H1 (cell line): ENCODE results near the gene DYDC1. TPM values are rescaled to one million over a fixed set of nuclear protein-coding genes. Genes with fewer than 3 reads are reported as not detected.

Experiments used
- CTCF ChIA-PET: fragments of 300-600 bp; sonication (Branson Sonifier 250); formaldehyde crosslinking; loops from one replicate; lab custom pipeline; 2021; ENCODE audit not compliant: partially characterized antibody; lab: Charles Lee
- POLR2A ChIA-PET: fragments of 300-600 bp; sonication (Branson Sonifier 250); formaldehyde crosslinking; loops from one replicate; lab custom pipeline; 2021; ENCODE audit warnings: inconsistent platforms; ENCODE audit not compliant: partially characterized antibody; lab: Charles Lee
- DNase-seq, 2 experiments: peaks; one replicate each; pipeline versions ENCODE4 v3.0.0 to v3.0.0-alpha.2; 2010 to 2022; ENCODE audit warnings: low spot score in 2 of 2, low read depth in 1 of 2, mixed read lengths in 1 of 2
- FAIRE-seq: peaks from 2 replicates; lab custom pipeline; 2011; peaks lifted over from hg19 to GRCh38; lab: Jason Lieb, UNC
- H2AFZ ChIP-seq: 2 replicates; pipeline ENCODE4 v1.8.1; 2012; ENCODE audit warnings: low read length, inconsistent platforms
- H2AK5ac ChIP-seq: 2 replicates; pipeline ENCODE4 v1.6.1; 2013; ENCODE audit warnings: low read depth, low read length
- H2BK120ac ChIP-seq: replicated peaks from 2 replicates; pipeline ENCODE3; 2013; ENCODE audit warnings: low read depth, low read length, inconsistent platforms
- H2BK12ac ChIP-seq: 2 replicates; pipeline ENCODE4 v1.6.1; 2013; ENCODE audit warnings: low read depth, low read length
- H2BK15ac ChIP-seq: 2 replicates; pipeline ENCODE4 v1.6.1; 2013; ENCODE audit warnings: low read length
- H2BK20ac ChIP-seq: 2 replicates; pipeline ENCODE4 v1.6.1; 2013; ENCODE audit warnings: low read length
- H2BK5ac ChIP-seq: 2 replicates; pipeline ENCODE4 v1.6.1; 2013; ENCODE audit warnings: low read depth, low read length
- H3K14ac ChIP-seq: 2 replicates; pipeline ENCODE4 v1.6.1; 2013; ENCODE audit warnings: inconsistent platforms; ENCODE audit not compliant: insufficient read length
- H3K18ac ChIP-seq: 2 replicates; pipeline ENCODE4 v1.6.1; 2013; ENCODE audit warnings: low read length; ENCODE audit errors: extremely low read depth
- H3K23ac ChIP-seq: 2 replicates; pipeline ENCODE4 v1.6.1; 2013; ENCODE audit warnings: inconsistent platforms; ENCODE audit not compliant: insufficient read length
- H3K23me2 ChIP-seq: 2 replicates; pipeline ENCODE4 v1.6.1; 2013; ENCODE audit warnings: low read depth, low read length
- H3K27ac ChIP-seq: 2 replicates; pipeline ENCODE4 v1.6.1; 2011; ENCODE audit warnings: low read depth, low read length, inconsistent platforms
- H3K27me3 ChIP-seq, 4 experiments: replicated peaks in 1 of 4; 1 replicate in 1 of 4; 2 replicates in 3 of 4; pipeline versions ENCODE4 v1.6.1 to v1.8.1; 2011 to 2013; ENCODE audit warnings: low read length in 3 of 4, mild to moderate bottlenecking in 3 of 4, inconsistent platforms in 2 of 4, mixed read lengths in 2 of 4, moderate library complexity in 1 of 4; ENCODE audit not compliant: control insufficient read depth in 3 of 4, insufficient read depth in 3 of 4; ENCODE audit errors: extremely low read depth in 1 of 4
- H3K36me3 ChIP-seq, 4 experiments: 2 replicates each; pipeline versions ENCODE4 v1.6.1 to v1.8.1; 2011 to 2013; ENCODE audit warnings: mild to moderate bottlenecking in 4 of 4, low read length in 3 of 4, moderate library complexity in 2 of 4, control low read depth in 1 of 4, inconsistent platforms in 1 of 4; ENCODE audit not compliant: insufficient read depth in 4 of 4, control insufficient read depth in 2 of 4
- H3K4ac ChIP-seq: replicated peaks from 2 replicates; pipeline ENCODE3; 2013; ENCODE audit warnings: low read length, low read depth, mixed read lengths, inconsistent platforms; ENCODE audit not compliant: insufficient read length
- H3K4me1 ChIP-seq, 4 experiments: replicated peaks in 1 of 4; 1 replicate in 1 of 4; 2 replicates in 3 of 4; pipeline versions ENCODE4 v1.6.1 to v1.8.1; 2011 to 2013; ENCODE audit warnings: low read length in 3 of 4, inconsistent platforms in 2 of 4, mixed read lengths in 1 of 4; ENCODE audit not compliant: insufficient read depth in 4 of 4, control insufficient read depth in 3 of 4
- H3K4me2 ChIP-seq, 2 experiments: 2 replicates each; pipeline versions ENCODE4 v1.6.1 to v1.8.1; 2011 to 2013; ENCODE audit warnings: low read depth in 2 of 2, low read length in 2 of 2, control low read depth in 1 of 2, inconsistent platforms in 1 of 2, mild to moderate bottlenecking in 1 of 2; ENCODE audit not compliant: insufficient read depth in 1 of 2
- H3K4me3 ChIP-seq, 4 experiments: fragments of 200-600, 300-600 bp in 1 of 4; sonication (generic), shearing (Covaris generic), sonication (Bioruptor Twin) in 1 of 4; 2 replicates each; pipeline versions ENCODE4 v1.5.1 to v1.8.1; 2011 to 2016; ENCODE audit warnings: low read length in 4 of 4, low read depth in 3 of 4, control low read depth in 2 of 4, inconsistent platforms in 2 of 4, mild to moderate bottlenecking in 2 of 4, mixed read lengths in 1 of 4, moderate library complexity in 1 of 4; ENCODE audit not compliant: insufficient read depth in 2 of 4; ENCODE audit errors: extremely low read depth in 1 of 4
- H3K56ac ChIP-seq: replicated peaks from 2 replicates; pipeline ENCODE3; 2013; ENCODE audit warnings: low read depth, mild to moderate bottlenecking, mixed read lengths, low read length, inconsistent platforms; ENCODE audit not compliant: insufficient read length
- H3K79me1 ChIP-seq: 2 replicates; pipeline ENCODE4 v1.6.1; 2013; ENCODE audit warnings: low read depth, low read length, control low read depth
- H3K79me2 ChIP-seq, 2 experiments: 2 replicates each; pipeline versions ENCODE4 v1.6.1 to v1.8.1; 2012 to 2013; ENCODE audit warnings: low read length in 2 of 2, mild to moderate bottlenecking in 2 of 2, inconsistent platforms in 1 of 2; ENCODE audit not compliant: insufficient read depth in 2 of 2, control insufficient read depth in 1 of 2
- H3K9ac ChIP-seq, 4 experiments: replicated peaks in 1 of 4; 1 replicate in 1 of 4; 2 replicates in 3 of 4; pipeline versions ENCODE4 v1.6.1 to v1.8.1; 2011 to 2013; ENCODE audit warnings: low read depth in 3 of 4, low read length in 3 of 4, control low read depth in 2 of 4, mild to moderate bottlenecking in 2 of 4, moderate library complexity in 2 of 4, inconsistent platforms in 1 of 4; ENCODE audit errors: extremely low read depth in 1 of 4
- H3K9me3 ChIP-seq, 2 experiments: 2 replicates each; pipeline versions ENCODE4 v1.6.1 to v1.8.1; 2012 to 2013; ENCODE audit warnings: mild to moderate bottlenecking in 2 of 2, moderate library complexity in 2 of 2, control low read depth in 1 of 2, inconsistent platforms in 1 of 2, low read depth in 1 of 2, low read length in 1 of 2, mixed read lengths in 1 of 2; ENCODE audit not compliant: insufficient read depth in 2 of 2
- H4K20me1 ChIP-seq, 2 experiments: replicated peaks in 1 of 2; 2 replicates each; pipeline versions ENCODE3 to v1.8.1; 2011 to 2013; ENCODE audit warnings: inconsistent platforms in 2 of 2, low read length in 2 of 2, mild to moderate bottlenecking in 1 of 2; ENCODE audit not compliant: insufficient read depth in 2 of 2, control insufficient read depth in 1 of 2
- H4K5ac ChIP-seq: 2 replicates; pipeline ENCODE4 v1.6.1; 2013; ENCODE audit warnings: low read length, low read depth, mixed read lengths, inconsistent platforms; ENCODE audit not compliant: insufficient read length
- H4K8ac ChIP-seq: 2 replicates; pipeline ENCODE4 v1.8.0; 2013; ENCODE audit warnings: mild to moderate bottlenecking, moderate library complexity, low read length, inconsistent platforms; ENCODE audit not compliant: insufficient read depth; ENCODE audit errors: extremely low read depth
- H4K91ac ChIP-seq: replicated peaks from 2 replicates; pipeline ENCODE3; 2013; ENCODE audit warnings: low read length, mixed read lengths, inconsistent platforms; ENCODE audit not compliant: insufficient read length
- ASH2L ChIP-seq: fragments of 200-600, 300-600 bp; sonication (generic); IDR thresholded peaks from one replicate; pipeline ENCODE4 v1.7.1; 2017; ENCODE audit warnings: low read length
- BRCA1 ChIP-seq: IDR thresholded peaks from 2 replicates; pipeline ENCODE4 v1.6.1; 2012; ENCODE audit warnings: low read depth, low read length, improper control_type of control experiment
- EZH2 ChIP-seq: fragments of 200-600 bp; sonication (generic); IDR thresholded peaks from 2 replicates; pipeline ENCODE4 v1.7.1; 2012; ENCODE audit warnings: low read depth, mild to moderate bottlenecking, moderate library complexity, low read length, inconsistent platforms; ENCODE audit not compliant: severe bottlenecking
- FOSL1 ChIP-seq: IDR thresholded peaks from 2 replicates; pipeline ENCODE4 v1.6.1; 2011; ENCODE audit warnings: mild to moderate bottlenecking, low read depth, low read length, moderate library complexity; ENCODE audit not compliant: insufficient read depth
- MAFK ChIP-seq: IDR thresholded peaks from 2 replicates; pipeline ENCODE4 v1.6.1; 2012; ENCODE audit warnings: low read depth, mild to moderate bottlenecking, improper control_type of control experiment, low read length
- NANOG ChIP-seq: IDR thresholded peaks from 2 replicates; pipeline ENCODE4 v1.6.1; 2011; ENCODE audit warnings: low read length, low read depth, mild to moderate bottlenecking, inconsistent platforms; ENCODE audit not compliant: insufficient read depth, poor library complexity, severe bottlenecking
- POLR2AphosphoS5 ChIP-seq: IDR thresholded peaks from 2 replicates; pipeline ENCODE4 v1.6.1; 2011; ENCODE audit warnings: low read depth, low read length
- POU5F1 ChIP-seq: IDR thresholded peaks from 2 replicates; pipeline ENCODE4 v1.6.1; 2011; ENCODE audit warnings: low read depth, mild to moderate bottlenecking, low read length, moderate library complexity
- RAD21 ChIP-seq, 2 experiments: IDR thresholded peaks in 1 of 2; conservative IDR thresholded peaks in 1 of 2; 2 replicates each; pipeline ENCODE4 v1.6.1; 2011; ENCODE audit warnings: low read depth in 2 of 2, low read length in 2 of 2, improper control_type of control experiment in 1 of 2, inconsistent platforms in 1 of 2, mild to moderate bottlenecking in 1 of 2, moderate library complexity in 1 of 2
- WGBS, 2 experiments: shearing (Covaris generic) in 1 of 2; methylation state at CpG; one replicate each; pipeline versions ENCODE4 v1.1.6 to v1.1.7; 2013 to 2015; ENCODE audit warnings: low lambda C conversion rate in 2 of 2, mixed read lengths in 2 of 2, inconsistent platforms in 1 of 2, low coverage in 1 of 2, missing lambda C conversion rate in 1 of 2; ENCODE audit not compliant: insufficient replicate concordance in 2 of 2, insufficient coverage in 1 of 2, insufficient read length in 1 of 2; ENCODE audit errors: extremely low coverage in 1 of 2, missing lambda C conversion rate in 1 of 2; 5-methylcytosine and 5-hydroxymethylcytosine counted together
- polyA plus RNA-seq, 7 experiments: library from polyadenylated mRNA; depleted of rRNA in 3 of 7; stranded (reverse) in 5 of 7; unstranded in 2 of 7; fragments of >200 nt in 5 of 7; fragments of 200-250 nt in 2 of 7; gene quantifications; 1 replicate in 5 of 7; 2 replicates in 1 of 7; 4 replicates in 1 of 7; pipeline versions ENCODE4 v1.2.1 to v1.2.3, GENCODE V29; 2011 to 2013; ENCODE audit warnings: missing spikeins in 2 of 7, mixed read lengths in 2 of 7
- total RNA-seq: library from RNA; stranded (reverse); fragmentation: NEBNext Ultra II Directional; extraction: Animal tissue kit (Norgen Biotek cat#: 25700); gene quantifications from 2 replicates; pipeline ENCODE4 v1.2.1, GENCODE V29; 2021
- TF ChIP-seq, protein P1 (sequence below): IDR thresholded peaks from 2 replicates; pipeline ENCODE4 v1.6.1; 2012; ENCODE audit warnings: inconsistent platforms
- TF ChIP-seq, protein P2 (sequence below), 3 experiments: IDR thresholded peaks; 1 replicate in 2 of 3; 2 replicates in 1 of 3; pipeline versions ENCODE4 v1.5.1 to v1.6.1; 2011; ENCODE audit warnings: low read length in 3 of 3, mild to moderate bottlenecking in 3 of 3, inconsistent platforms in 2 of 3, low read depth in 1 of 3, moderate library complexity in 1 of 3; ENCODE audit not compliant: insufficient read depth in 1 of 3; ENCODE audit errors: control extremely low read depth in 1 of 3

The DYDC1 gene
- total and polyA plus RNA-seq, 2 of the 8 experiments (the other 6 are each of a cell fraction or from before 2014, with no cell fraction given), result not detected

DNA sequence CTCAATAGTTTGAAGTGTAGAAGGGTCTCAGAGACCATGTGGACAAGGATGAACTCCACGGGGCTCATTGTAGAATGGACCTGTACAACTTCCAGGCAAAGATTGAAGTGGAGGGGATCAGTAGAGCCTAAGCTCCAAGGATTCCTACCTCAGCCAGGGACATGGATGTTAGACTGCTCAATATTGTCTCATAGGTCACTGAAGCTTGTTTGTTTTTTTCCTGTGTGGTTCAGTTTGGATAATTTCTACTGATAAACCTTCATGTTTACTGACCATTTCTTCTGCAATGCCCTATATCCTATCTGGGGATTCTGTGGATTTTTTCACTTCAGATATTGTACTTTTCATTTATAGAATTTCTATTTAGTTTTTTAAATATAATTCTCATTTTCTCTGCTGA, 9.0 kb upstream of the DYDC1 start:
- H3K23ac ChIP-seq, result no peak overlapping the region
- no peak overlapping the region for H2BK20ac ChIP-seq
- TF ChIP-seq, protein P1, sequence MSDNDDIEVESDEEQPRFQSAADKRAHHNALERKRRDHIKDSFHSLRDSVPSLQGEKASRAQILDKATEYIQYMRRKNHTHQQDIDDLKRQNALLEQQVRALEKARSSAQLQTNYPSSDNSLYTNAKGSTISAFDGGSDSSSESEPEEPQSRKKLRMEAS, result no peak
- TF ChIP-seq ASH2L (no peak), FOSL1 (no peak), RAD21 (IDR thresholded peaks at IDR 0.05 in 1 of 2, conservative IDR thresholded peaks at IDR 0.05 in 1 of 2; ENCODE audit: low read depth in 2 of 2, low read length in 2 of 2) (no peak), POU5F1 (no peak), EZH2 (no peak), NANOG (no peak), MAFK (no peak), POLR2AphosphoS5 (no peak), BRCA1 (no peak)
- TF ChIP-seq, protein P2, sequence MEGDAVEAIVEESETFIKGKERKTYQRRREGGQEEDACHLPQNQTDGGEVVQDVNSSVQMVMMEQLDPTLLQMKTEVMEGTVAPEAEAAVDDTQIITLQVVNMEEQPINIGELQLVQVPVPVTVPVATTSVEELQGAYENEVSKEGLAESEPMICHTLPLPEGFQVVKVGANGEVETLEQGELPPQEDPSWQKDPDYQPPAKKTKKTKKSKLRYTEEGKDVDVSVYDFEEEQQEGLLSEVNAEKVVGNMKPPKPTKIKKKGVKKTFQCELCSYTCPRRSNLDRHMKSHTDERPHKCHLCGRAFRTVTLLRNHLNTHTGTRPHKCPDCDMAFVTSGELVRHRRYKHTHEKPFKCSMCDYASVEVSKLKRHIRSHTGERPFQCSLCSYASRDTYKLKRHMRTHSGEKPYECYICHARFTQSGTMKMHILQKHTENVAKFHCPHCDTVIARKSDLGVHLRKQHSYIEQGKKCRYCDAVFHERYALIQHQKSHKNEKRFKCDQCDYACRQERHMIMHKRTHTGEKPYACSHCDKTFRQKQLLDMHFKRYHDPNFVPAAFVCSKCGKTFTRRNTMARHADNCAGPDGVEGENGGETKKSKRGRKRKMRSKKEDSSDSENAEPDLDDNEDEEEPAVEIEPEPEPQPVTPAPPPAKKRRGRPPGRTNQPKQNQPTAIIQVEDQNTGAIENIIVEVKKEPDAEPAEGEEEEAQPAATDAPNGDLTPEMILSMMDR (IDR thresholded peaks at IDR 0.05; ENCODE audit: control extremely low read depth in 1 of 3, insufficient read depth in 1 of 3, low read depth in 1 of 3, low read length in 3 of 3), result no peak
- H3K23me2 ChIP-seq, result no peaks in the 10 kb centered on the region
- H4K8ac ChIP-seq, result no peak overlapping the region
- POLR2A ChIA-PET, result interaction anchor here (1.2 kb wide), 1 partner anchor 8 kb away, joined by 4 read pairs; no protein-coding TSS in a partner anchor
- no peak overlapping the region for H3K14ac ChIP-seq
- no peak overlapping the region for H3K4me2 ChIP-seq
- no peak overlapping the region for H2AFZ ChIP-seq
- no peak overlapping the region for H2BK12ac ChIP-seq
- no peak overlapping the region for H3K18ac ChIP-seq
- peaks cover 14 to 17% of the 10 kb centered on the region in 2 experiments; a peak in 3 of 4 replicates for H3K9me3 ChIP-seq
- H2BK5ac ChIP-seq, result no peak overlapping the region
- H2AK5ac ChIP-seq, result no peak overlapping the region
- H4K91ac ChIP-seq, result no peak overlapping the region
- H3K36me3 ChIP-seq, result peaks cover 0 to 15% (median 2%) of the 10 kb centered on the region in 4 experiments; a peak in 3 of 8 replicates
- no peak overlapping the region for H3K4ac ChIP-seq
- H2BK120ac ChIP-seq, result no peak overlapping the region
- H3K4me3 ChIP-seq, result no peak overlapping the region
- no peaks in the 10 kb centered on the region for H3K27me3 ChIP-seq
- no peak overlapping the region for H3K27ac ChIP-seq
- H4K5ac ChIP-seq, result no peak overlapping the region
- H3K79me2 ChIP-seq, result no peaks in the 10 kb centered on the region
- 41% methylated on average over 1 of the region's 1 CpG; no CpG with 5 or more reads in 1 of the 2 experiments for WGBS, 2 experiments
- CTCF ChIA-PET, result interaction anchor here (1.2 kb wide), 1 partner anchor 105 kb away, joined by 4 read pairs; no protein-coding TSS in a partner anchor
- DNase-seq (no peak), FAIRE-seq (no peak)
- no peaks in the 10 kb centered on the region for H3K79me1 ChIP-seq
- no peaks in the 10 kb centered on the region for H4K20me1 ChIP-seq
- no peak overlapping the region for H3K56ac ChIP-seq
- no peak overlapping the region for H2BK15ac ChIP-seq
- H3K4me1 ChIP-seq, result no peaks in the 10 kb centered on the region
- H3K9ac ChIP-seq, result no peak overlapping the region
